ENCODE data around the gene AOAH.

GRCh38 chr7:36750451-36750850 is 26.2 kb upstream of the AOAH start:
- TF ChIP-seq POLR2A (IDR thresholded peaks at IDR 0.05) (no peak), CTCF (IDR thresholded peaks at IDR 0.05) (no peak)

All from adrenal gland (tissue), 5 donors.